Neuronal stem cell (in vitro differentiated cells): ENCODE measurements around the gene PIK3R5.

Experiments
- DNase-seq: peaks from one replicate; pipeline ENCODE4 v3.0.0-alpha.2; 2013; ENCODE audit warnings: low spot score
- H2AFZ ChIP-seq: one replicate; pipeline ENCODE4 v1.6.1; 2013; ENCODE audit warnings: mild to moderate bottlenecking, low read length, inconsistent platforms
- H2AK5ac ChIP-seq: 2 replicates; pipeline ENCODE4 v1.6.1; 2013; ENCODE audit warnings: low read depth, mild to moderate bottlenecking, inconsistent platforms, low read length, moderate library complexity, mixed read lengths
- H2BK120ac ChIP-seq: 2 replicates; pipeline ENCODE4 v1.6.1; 2013; ENCODE audit warnings: low read depth, mild to moderate bottlenecking, inconsistent platforms, low read length, moderate library complexity, mixed read lengths
- H2BK12ac ChIP-seq: one replicate; pipeline ENCODE4 v1.6.1; 2013; ENCODE audit warnings: low read length, inconsistent platforms
- H2BK15ac ChIP-seq: 2 replicates; pipeline ENCODE4 v1.6.1; 2013; ENCODE audit warnings: mild to moderate bottlenecking, low read length, inconsistent platforms, mixed read lengths
- H2BK5ac ChIP-seq: one replicate; pipeline ENCODE4 v1.6.1; 2013; ENCODE audit warnings: inconsistent platforms, mild to moderate bottlenecking, low read length, moderate library complexity
- H3K14ac ChIP-seq: one replicate; pipeline ENCODE4 v1.6.1; 2013; ENCODE audit warnings: low read length, inconsistent platforms
- H3K18ac ChIP-seq: 2 replicates; pipeline ENCODE4 v1.6.1; 2013; ENCODE audit warnings: low read length, inconsistent platforms
- H3K23ac ChIP-seq: 2 replicates; pipeline ENCODE4 v1.6.1; 2013; ENCODE audit warnings: low read depth, mild to moderate bottlenecking, mixed read lengths, low read length, inconsistent platforms; ENCODE audit not compliant: poor library complexity
- H3K27ac ChIP-seq: replicated peaks from 3 replicates; pipeline ENCODE4 v1.5.1; 2013; ENCODE audit warnings: low read length, inconsistent platforms
- H3K27me3 ChIP-seq, 3 experiments: 2 replicates each; pipeline ENCODE4 v1.6.1; 2013; ENCODE audit warnings: low read length in 3 of 3, mild to moderate bottlenecking in 2 of 3, inconsistent platforms in 1 of 3, low read depth in 1 of 3, mixed read lengths in 1 of 3, moderate library complexity in 1 of 3; ENCODE audit not compliant: control insufficient read depth in 3 of 3, insufficient read depth in 3 of 3
- H3K36me3 ChIP-seq, 2 donors: replicated peaks in 1 of 2; 2 replicates each; pipeline ENCODE4 v1.6.1; 2013; ENCODE audit warnings: low read length in 2 of 2; ENCODE audit not compliant: control insufficient read depth in 2 of 2, insufficient read depth in 2 of 2
- H3K4ac ChIP-seq: 2 replicates; pipeline ENCODE4 v1.6.1; 2013; ENCODE audit warnings: inconsistent platforms, mild to moderate bottlenecking, low read length, moderate library complexity
- H3K4me1 ChIP-seq, 2 donors: 1 replicate in 1 of 2; 2 replicates in 1 of 2; pipeline ENCODE4 v1.6.1; 2013; ENCODE audit warnings: low read length in 2 of 2, low read depth in 1 of 2; ENCODE audit not compliant: control insufficient read depth in 2 of 2, insufficient read depth in 1 of 2
- H3K4me2 ChIP-seq: one replicate; pipeline ENCODE4 v1.6.1; 2013; ENCODE audit warnings: mild to moderate bottlenecking, low read length, inconsistent platforms; ENCODE audit not compliant: insufficient read depth, poor library complexity, severe bottlenecking
- H3K4me3 ChIP-seq, 2 donors: 2 replicates each; pipeline ENCODE4 v1.5.1; 2013; ENCODE audit warnings: low read length in 2 of 2, mild to moderate bottlenecking in 2 of 2, inconsistent platforms in 1 of 2, moderate library complexity in 1 of 2
- H3K79me1 ChIP-seq: one replicate; pipeline ENCODE4 v1.6.1; 2013; ENCODE audit warnings: low read depth, mild to moderate bottlenecking, inconsistent platforms, low read length, moderate library complexity
- H3K9ac ChIP-seq: one replicate; pipeline ENCODE4 v1.6.1; 2013; ENCODE audit warnings: mild to moderate bottlenecking, low read depth, low read length, inconsistent platforms; ENCODE audit not compliant: poor library complexity
- H3K9me3 ChIP-seq, 2 donors: replicated peaks in 1 of 2; 2 replicates each; pipeline versions ENCODE3 to v1.6.1; 2013; ENCODE audit warnings: low read length in 2 of 2, mild to moderate bottlenecking in 2 of 2, inconsistent platforms in 1 of 2, low read depth in 1 of 2, mixed read lengths in 1 of 2, moderate library complexity in 1 of 2; ENCODE audit not compliant: control insufficient read depth in 2 of 2, insufficient read depth in 1 of 2
- H4K8ac ChIP-seq: one replicate; pipeline ENCODE4 v1.6.1; 2013; ENCODE audit warnings: low read depth, mild to moderate bottlenecking, inconsistent platforms, low read length, moderate library complexity
- H4K91ac ChIP-seq: one replicate; pipeline ENCODE4 v1.6.1; 2013; ENCODE audit warnings: low read length, low read depth, mild to moderate bottlenecking, inconsistent platforms; ENCODE audit not compliant: poor library complexity
- WGBS, 2 donors: extraction: QIAGEN DNeasy Blood & Tissue Kit; methylation state at CpG; one replicate each; pipeline ENCODE4 v1.1.7; 2013; ENCODE audit warnings: missing lambda C conversion rate in 2 of 2, mixed read lengths in 1 of 2; ENCODE audit not compliant: insufficient read length in 2 of 2, insufficient replicate concordance in 1 of 2; ENCODE audit errors: extremely low coverage in 2 of 2; 5-methylcytosine and 5-hydroxymethylcytosine counted together

Gene PIK3R5

GRCh38 chr17:8938933-8939332 lies 26.6 kb downstream of the PIK3R5 start:
- H2BK15ac ChIP-seq: no peak overlapping the region
- peaks cover 1% of the 10 kb centered on the region for H3K79me1 ChIP-seq
- no peak overlapping the region for H2BK120ac ChIP-seq
- no peak for DNase-seq
- no peak overlapping the region for H3K23ac ChIP-seq
- peaks cover 0 to 2% of the 10 kb centered on the region in 2 donors for H3K9me3 ChIP-seq
- H3K4me2 ChIP-seq: no peak overlapping the region
- H3K4me1 ChIP-seq: peaks cover 0 to 3% of the 10 kb centered on the region in 2 donors
- H4K91ac ChIP-seq: no peak overlapping the region
- H3K4me3 ChIP-seq: no peak overlapping the region
- WGBS, 2 donors: no CpG with 5 or more reads among the region's 5 CpGs
- H3K18ac ChIP-seq: no peak overlapping the region
- no peaks in the 10 kb centered on the region for H3K36me3 ChIP-seq
- no peak overlapping the region for H3K4ac ChIP-seq
- H2BK5ac ChIP-seq: no peak overlapping the region
- H3K27me3 ChIP-seq: peaks cover 0 to 8% (median 0%) of the 10 kb centered on the region in 3 experiments
- H3K14ac ChIP-seq: no peak overlapping the region
- no peak overlapping the region for H2AK5ac ChIP-seq
- no peak overlapping the region for H4K8ac ChIP-seq
- H3K27ac ChIP-seq: no peak overlapping the region
- H2AFZ ChIP-seq: no peak overlapping the region
- H2BK12ac ChIP-seq: no peak overlapping the region
- no peak overlapping the region for H3K9ac ChIP-seq

GRCh38 chr17:8935191-8935590 lies 30.3 kb downstream of the PIK3R5 start:
- Histone ChIP-seq H3K4me1 (no peaks in the 10 kb centered on the region), H3K9me3 (peaks cover 0 to 2% of the 10 kb centered on the region in 2 donors), H3K27me3 (peaks cover 0 to 8% (median 0%) of the 10 kb centered on the region in 3 experiments), H2BK15ac (no peak overlapping the region), H3K79me1 (no peaks in the 10 kb centered on the region), H3K9ac (no peak overlapping the region), H2AFZ (no peak overlapping the region), H3K4me3 (no peak overlapping the region), H3K4me2 (no peak overlapping the region), H3K4ac (no peak overlapping the region), H4K8ac (no peak overlapping the region), H3K18ac (no peak overlapping the region), H3K36me3 (no peaks in the 10 kb centered on the region), H4K91ac (no peak overlapping the region), H2BK5ac (no peak overlapping the region), H2BK12ac (no peak overlapping the region), H3K14ac (no peak overlapping the region), H2BK120ac (no peak overlapping the region), H3K27ac (no peak overlapping the region), H3K23ac (no peak overlapping the region), H2AK5ac (no peak overlapping the region)
- DNase-seq: no peak
- WGBS, 2 donors: no CpG with 5 or more reads among the region's 9 CpGs

DNA sequence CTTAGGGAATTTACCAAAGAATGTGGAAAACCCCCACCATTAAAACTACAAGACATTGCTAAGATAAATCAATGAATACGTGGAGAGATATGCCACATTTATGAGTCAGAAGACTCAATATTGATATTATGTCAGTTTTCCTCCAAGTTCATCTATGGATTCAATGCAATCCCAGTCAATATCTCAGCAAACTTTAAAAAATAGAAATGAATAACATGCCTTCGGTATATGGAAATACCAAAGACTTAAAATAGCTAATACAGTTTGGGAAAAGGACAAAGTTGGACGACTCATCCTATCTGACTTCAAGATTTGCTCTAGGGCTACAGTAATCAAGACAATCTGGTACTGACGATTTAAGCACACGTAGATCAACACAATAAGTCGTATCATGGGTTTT lies 31.2 kb downstream of the PIK3R5 start:
- Histone ChIP-seq H3K27me3 (no peaks in the 10 kb centered on the region), H3K4me1 (no peaks in the 10 kb centered on the region), H4K91ac (no peak overlapping the region), H3K9me3 (peaks cover 0 to 4% of the 10 kb centered on the region in 2 donors), H3K23ac (no peak overlapping the region), H3K4ac (no peak overlapping the region), H4K8ac (no peak overlapping the region), H2BK12ac (no peak overlapping the region), H2AK5ac (no peak overlapping the region), H2BK15ac (no peak overlapping the region), H3K4me3 (no peak overlapping the region), H2AFZ (no peak overlapping the region), H2BK5ac (no peak overlapping the region), H3K4me2 (no peak overlapping the region), H3K36me3 (no peaks in the 10 kb centered on the region), H3K79me1 (no peaks in the 10 kb centered on the region), H3K27ac (no peak overlapping the region), H3K9ac (no peak overlapping the region), H2BK120ac (no peak overlapping the region), H3K18ac (no peak overlapping the region), H3K14ac (no peak overlapping the region)
- no CpG with 5 or more reads among the region's 6 CpGs for WGBS, 2 donors
- DNase-seq: no peak

- H3K9me3 ChIP-seq: peaks cover 9 to 15% of the 10 kb centered on the region in 2 donors
- H3K79me1 ChIP-seq: no peaks in the 10 kb centered on the region
- no peak overlapping the region for H3K18ac ChIP-seq
- H3K27me3 ChIP-seq: no peaks in the 10 kb centered on the region
- H3K4me1 ChIP-seq: no peaks in the 10 kb centered on the region
- no peak overlapping the region for H3K9ac ChIP-seq
- DNase-seq: no peak
- no peak overlapping the region for H2AK5ac ChIP-seq
- H4K8ac ChIP-seq: no peak overlapping the region
- H3K27ac ChIP-seq: no peak overlapping the region
- no peak overlapping the region for H2BK5ac ChIP-seq
- H2BK12ac ChIP-seq: no peak overlapping the region
- no peak overlapping the region for H2BK15ac ChIP-seq
- H2AFZ ChIP-seq: no peak overlapping the region
- H3K4ac ChIP-seq: no peak overlapping the region
- no peak overlapping the region for H3K4me2 ChIP-seq
- no peak overlapping the region for H4K91ac ChIP-seq
- no peak overlapping the region for H3K23ac ChIP-seq
- no CpG with 5 or more reads among the region's 4 CpGs for WGBS, 2 donors
- no peak overlapping the region for H2BK120ac ChIP-seq
- no peaks in the 10 kb centered on the region for H3K36me3 ChIP-seq
- H3K4me3 ChIP-seq: no peak overlapping the region
- no peak overlapping the region for H3K14ac ChIP-seq
Measured at GRCh38 chr17:8930649-8931048, 34.9 kb downstream of the PIK3R5 start.
